NCI-H146 (cell line): Measurements from ENCODE around the gene RMI2.

ENCODE experiments used
- DNase-seq: peaks from one replicate; lab custom pipeline; 2025; lab: John Stamatoyannopoulos, UW

The RMI2 gene

GRCh38 chr16:11309895-11310633 is 35.2 kb upstream of the RMI2 start:
- no peak for DNase-seq

- no peak for DNase-seq
Measured at GRCh38 chr16:11310634-11310977, 34.7 kb upstream of the RMI2 start.

- no peak for DNase-seq
Measured at GRCh38 chr16:11310997-11311561, 34.2 kb upstream of the RMI2 start.

GRCh38 chr16:11312718-11313492 is 32.4 kb upstream of the RMI2 start:
- DNase-seq = peak; percentile 17

- DNase-seq = no peak
Measured at GRCh38 chr16:11313493-11314308, 31.6 kb upstream of the RMI2 start.

- DNase-seq = no peak
Measured at GRCh38 chr16:11314309-11314894, 30.9 kb upstream of the RMI2 start.

GRCh38 chr16:11315510-11315909 is 29.7 kb upstream of the RMI2 start:
- no peak for DNase-seq

- DNase-seq = no peak
Measured at GRCh38 chr16:11316331-11317015, 28.8 kb upstream of the RMI2 start.

GRCh38 chr16:11318817-11319216 is 26.4 kb upstream of the RMI2 start:
- DNase-seq = no peak

GRCh38 chr16:11319529-11320146 is 25.6 kb upstream of the RMI2 start:
- DNase-seq = peak; percentile 60

GRCh38 chr16:11320170-11320569 is 25.1 kb upstream of the RMI2 start:
- DNase-seq = peak; percentile 69

GRCh38 chr16:11321662-11322061 is 23.6 kb upstream of the RMI2 start:
- no peak for DNase-seq

GRCh38 chr16:11322823-11323222 is 22.4 kb upstream of the RMI2 start:
- DNase-seq = no peak

- DNase-seq = no peak
Measured at GRCh38 chr16:11323551-11324336, 21.5 kb upstream of the RMI2 start.

GRCh38 chr16:11325404-11326083 is 19.7 kb upstream of the RMI2 start:
- no peak for DNase-seq

- no peak for DNase-seq
Measured at GRCh38 chr16:11326084-11326736, 19.0 kb upstream of the RMI2 start.

- no peak for DNase-seq
Measured at GRCh38 chr16:11326737-11327276, 18.5 kb upstream of the RMI2 start.

- no peak for DNase-seq
Measured at GRCh38 chr16:11327277-11328171, 17.7 kb upstream of the RMI2 start.
